Stomach smooth muscle (tissue), 2 donors: Measurements from ENCODE around the gene ZNRF1.

Experiments used
- H3K27ac ChIP-seq: one replicate; pipeline ENCODE4 v1.7.0; 2013; ENCODE audit warnings: mild to moderate bottlenecking, low read length, inconsistent platforms
- H3K27me3 ChIP-seq, 2 donors: one replicate each; pipeline ENCODE4 v1.7.0; 2013; ENCODE audit warnings: low read length in 2 of 2; ENCODE audit not compliant: insufficient read depth in 2 of 2, control insufficient read depth in 1 of 2
- H3K36me3 ChIP-seq, 2 donors: one replicate each; pipeline ENCODE4 v1.7.0; 2013; ENCODE audit warnings: low read length in 2 of 2; ENCODE audit not compliant: control insufficient read depth in 2 of 2, insufficient read depth in 2 of 2
- H3K4me1 ChIP-seq: one replicate; pipeline ENCODE4 v1.7.0; 2013; ENCODE audit warnings: low read length; ENCODE audit not compliant: control insufficient read depth, insufficient read depth
- H3K4me3 ChIP-seq, 2 donors: one replicate each; pipeline ENCODE4 v1.7.0; 2013; ENCODE audit warnings: low read length in 2 of 2
- H3K9ac ChIP-seq, 2 donors: one replicate each; pipeline ENCODE4 v1.7.0; 2013; ENCODE audit warnings: low read length in 2 of 2, mild to moderate bottlenecking in 1 of 2
- H3K9me3 ChIP-seq, 2 donors: one replicate each; pipeline ENCODE4 v1.7.0; 2013; ENCODE audit warnings: low read length in 2 of 2; ENCODE audit not compliant: control insufficient read depth in 2 of 2
- donor health status: healthy.
- donor health status: Pancreatic carcinoma.

ZNRF1 gene

DNA sequence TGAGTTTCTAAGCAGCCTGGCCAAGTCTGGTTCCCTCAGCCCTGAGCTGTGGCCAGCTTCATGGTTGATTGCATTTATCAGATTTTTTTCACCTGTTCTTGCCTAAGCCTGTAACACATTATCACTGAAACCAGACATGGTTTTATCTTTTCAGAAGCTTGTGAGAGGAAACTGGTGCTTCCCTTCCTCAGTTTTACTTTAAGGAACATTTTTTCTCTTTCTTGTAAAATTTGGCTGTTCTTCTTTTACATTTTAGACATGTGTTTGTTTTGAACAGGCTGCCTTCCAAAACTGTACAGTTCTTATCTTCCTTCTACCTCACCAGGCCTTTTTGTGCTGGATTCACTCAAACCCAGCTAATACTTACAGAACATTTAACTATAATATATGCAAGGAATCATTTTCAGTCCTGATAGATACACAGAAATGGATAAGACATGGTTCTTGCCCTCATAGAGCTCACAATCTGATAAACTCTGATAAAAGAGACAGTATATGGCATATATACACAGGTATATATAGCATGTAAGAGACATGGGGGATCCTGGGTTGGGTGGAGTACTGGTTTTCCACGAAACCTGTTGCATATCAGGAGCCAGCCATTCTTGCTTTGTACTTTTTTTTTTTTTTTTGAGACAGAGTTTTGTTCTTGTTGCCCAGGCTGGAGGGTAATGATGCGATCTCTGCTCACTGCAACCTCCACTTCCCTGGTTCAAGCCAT, 44.5 kb downstream of the ZNRF1 start:
- H3K4me3 ChIP-seq, result peak overlapping the region in 1 of 2 donors; percentile 16
- H3K4me1 ChIP-seq, result peaks cover 23% of the 10 kb centered on the region
- no peaks in the 10 kb centered on the region for H3K27me3 ChIP-seq
- H3K36me3 ChIP-seq, result no peaks in the 10 kb centered on the region
- H3K9me3 ChIP-seq, result peaks cover 0 to 3% of the 10 kb centered on the region in 2 donors
- H3K27ac ChIP-seq, result peak overlapping the region; percentile 63
- H3K9ac ChIP-seq, result no peak overlapping the region

DNA sequence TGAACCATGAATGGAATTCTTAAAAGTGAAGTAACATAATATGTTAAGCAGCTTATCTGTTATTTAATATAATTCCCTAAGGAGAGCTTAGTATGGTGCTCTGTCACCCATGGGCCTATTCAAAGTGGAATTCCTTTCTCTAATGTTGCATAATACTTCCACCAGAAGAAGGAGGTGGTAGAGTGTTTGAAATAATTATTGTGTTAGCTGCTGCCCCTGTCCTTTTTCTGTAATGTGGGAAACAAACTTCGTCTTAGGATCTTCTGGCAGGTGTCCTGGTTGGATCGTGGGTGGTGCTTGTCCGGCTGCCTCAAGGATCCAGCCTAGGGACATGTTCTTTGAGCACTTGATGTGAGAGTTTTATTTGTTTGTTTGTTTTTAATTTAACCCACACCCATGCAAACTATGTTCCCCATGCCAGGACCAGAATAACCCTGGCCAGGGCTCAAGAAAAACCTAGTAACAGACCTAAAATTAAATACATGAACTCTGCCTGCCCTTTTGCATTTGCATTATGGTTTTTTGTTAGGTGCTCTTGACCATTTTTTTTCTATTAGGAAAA, 46.1 kb downstream of the ZNRF1 start:
- Histone ChIP-seq H3K27me3 (no peaks in the 10 kb centered on the region), H3K4me1 (peaks cover 26% of the 10 kb centered on the region), H3K9ac (no peak overlapping the region), H3K27ac (peak overlapping the region; percentile 13), H3K36me3 (no peaks in the 10 kb centered on the region), H3K9me3 (no peaks in the 10 kb centered on the region), H3K4me3 (peak overlapping the region; percentile 4 to 15)

DNA sequence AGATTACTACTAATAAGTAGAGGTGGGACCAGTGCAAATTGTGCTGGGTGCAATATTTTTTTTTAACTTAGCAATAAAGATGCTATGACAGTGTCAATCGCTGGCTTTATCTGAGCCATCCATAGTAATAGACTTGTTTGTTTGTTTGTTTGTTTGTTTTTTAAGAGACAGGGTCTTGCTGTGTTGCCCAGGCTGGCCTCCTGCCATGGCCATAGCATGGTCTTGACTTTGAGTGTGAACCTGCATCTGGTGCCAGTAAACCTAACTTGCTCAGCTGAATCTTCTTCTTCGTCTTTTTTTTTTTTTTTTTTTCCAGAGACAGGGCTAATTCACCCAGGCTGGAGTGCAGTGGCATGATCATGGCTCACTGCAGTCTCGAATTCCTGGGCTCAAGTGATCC, 46.6 kb downstream of the ZNRF1 start:
- Histone ChIP-seq H3K27ac (peak overlapping the region; percentile 13), H3K9ac (no peak overlapping the region), H3K27me3 (no peaks in the 10 kb centered on the region), H3K4me1 (peaks cover 26% of the 10 kb centered on the region), H3K4me3 (peak overlapping the region; percentile 4 to 15), H3K9me3 (no peaks in the 10 kb centered on the region), H3K36me3 (no peaks in the 10 kb centered on the region)

DNA sequence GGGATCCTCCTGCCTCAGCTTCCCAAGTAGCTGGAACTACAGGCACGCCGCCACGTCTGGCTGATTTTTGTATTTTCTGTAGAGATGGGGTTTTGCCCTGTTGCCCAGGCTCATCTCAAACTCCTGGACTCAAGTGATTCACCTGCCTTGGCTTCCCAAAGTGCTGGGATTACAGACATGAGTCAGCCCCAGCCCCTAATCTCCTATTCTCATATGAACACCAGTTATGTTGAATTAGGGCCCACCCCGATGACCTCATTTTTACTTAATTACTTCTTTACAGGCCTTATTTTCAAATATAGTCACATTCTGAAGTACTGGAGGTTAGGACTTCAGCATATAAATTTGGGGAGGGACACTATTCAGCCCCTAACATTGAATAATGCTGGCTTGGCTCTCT, 49.2 kb downstream of the ZNRF1 start:
- no peak overlapping the region for H3K9ac ChIP-seq
- H3K36me3 ChIP-seq, result no peaks in the 10 kb centered on the region
- H3K27me3 ChIP-seq, result no peaks in the 10 kb centered on the region
- H3K4me1 ChIP-seq, result peaks cover 23% of the 10 kb centered on the region
- peak overlapping the region; percentile 46 for H3K27ac ChIP-seq
- H3K9me3 ChIP-seq, result no peaks in the 10 kb centered on the region
- no peak overlapping the region for H3K4me3 ChIP-seq

DNA sequence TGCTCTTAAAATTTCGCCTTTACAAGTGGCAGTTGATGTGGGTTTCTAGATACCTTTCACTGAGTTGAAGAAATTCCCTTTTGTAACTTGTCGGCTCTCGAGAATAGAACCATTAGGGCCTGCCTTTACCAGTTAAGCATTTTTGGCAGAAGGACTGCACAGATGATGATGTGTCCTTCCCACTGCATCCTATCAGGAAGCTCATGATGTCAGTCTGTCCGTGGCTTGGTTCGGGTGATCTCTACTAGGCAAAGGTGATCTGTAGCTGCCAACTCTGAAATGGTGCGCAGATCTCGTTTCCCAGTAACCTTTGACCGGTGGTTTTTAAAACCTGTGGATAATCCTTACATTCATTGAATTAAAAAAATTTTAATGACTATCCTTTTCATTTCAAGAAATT, 49.7 kb downstream of the ZNRF1 start:
- Histone ChIP-seq H3K4me3 (no peak overlapping the region), H3K27me3 (no peaks in the 10 kb centered on the region), H3K36me3 (no peaks in the 10 kb centered on the region), H3K9ac (no peak overlapping the region), H3K4me1 (peaks cover 23% of the 10 kb centered on the region), H3K27ac (peak overlapping the region; percentile 46), H3K9me3 (no peaks in the 10 kb centered on the region)

DNA sequence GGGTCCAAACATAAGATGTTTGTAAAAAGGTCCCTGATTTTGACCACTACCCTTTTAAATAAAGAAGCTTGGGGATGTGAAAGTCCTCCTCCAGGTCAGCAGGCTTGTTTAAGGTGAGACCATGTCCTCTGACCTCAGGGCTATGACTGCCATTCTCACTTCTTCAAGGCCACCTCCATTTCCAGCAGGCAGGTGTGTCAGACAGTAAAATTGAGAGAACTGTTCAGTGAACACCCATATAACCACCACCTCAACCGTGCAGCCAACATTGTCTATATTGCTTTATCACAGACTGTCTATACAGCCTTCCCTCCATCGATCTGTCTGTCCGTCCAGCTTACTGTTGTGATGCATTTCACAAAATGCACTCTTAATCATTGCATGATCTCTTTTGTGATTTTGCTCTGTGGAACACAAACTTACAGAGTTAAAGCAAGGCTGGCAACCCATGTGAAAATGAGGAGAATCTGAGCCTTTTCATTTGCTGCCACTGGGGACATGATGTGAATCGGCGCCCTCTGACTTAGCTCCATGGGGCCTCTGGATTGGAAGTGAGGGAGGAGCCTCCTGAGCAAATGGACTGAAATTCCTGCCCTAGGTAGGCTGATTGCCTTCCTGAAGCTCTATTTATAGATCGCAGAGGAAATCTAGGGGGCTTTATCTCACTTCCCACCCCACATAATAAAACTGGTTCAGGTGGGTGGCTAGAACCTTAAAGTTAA, 53.8 kb downstream of the ZNRF1 start:
- no peaks in the 10 kb centered on the region for H3K9me3 ChIP-seq
- H3K27ac ChIP-seq, result no peak overlapping the region
- H3K4me3 ChIP-seq, result no peak overlapping the region
- H3K27me3 ChIP-seq, result no peaks in the 10 kb centered on the region
- no peak overlapping the region for H3K9ac ChIP-seq
- no peaks in the 10 kb centered on the region for H3K36me3 ChIP-seq
- peaks cover 19% of the 10 kb centered on the region for H3K4me1 ChIP-seq

DNA sequence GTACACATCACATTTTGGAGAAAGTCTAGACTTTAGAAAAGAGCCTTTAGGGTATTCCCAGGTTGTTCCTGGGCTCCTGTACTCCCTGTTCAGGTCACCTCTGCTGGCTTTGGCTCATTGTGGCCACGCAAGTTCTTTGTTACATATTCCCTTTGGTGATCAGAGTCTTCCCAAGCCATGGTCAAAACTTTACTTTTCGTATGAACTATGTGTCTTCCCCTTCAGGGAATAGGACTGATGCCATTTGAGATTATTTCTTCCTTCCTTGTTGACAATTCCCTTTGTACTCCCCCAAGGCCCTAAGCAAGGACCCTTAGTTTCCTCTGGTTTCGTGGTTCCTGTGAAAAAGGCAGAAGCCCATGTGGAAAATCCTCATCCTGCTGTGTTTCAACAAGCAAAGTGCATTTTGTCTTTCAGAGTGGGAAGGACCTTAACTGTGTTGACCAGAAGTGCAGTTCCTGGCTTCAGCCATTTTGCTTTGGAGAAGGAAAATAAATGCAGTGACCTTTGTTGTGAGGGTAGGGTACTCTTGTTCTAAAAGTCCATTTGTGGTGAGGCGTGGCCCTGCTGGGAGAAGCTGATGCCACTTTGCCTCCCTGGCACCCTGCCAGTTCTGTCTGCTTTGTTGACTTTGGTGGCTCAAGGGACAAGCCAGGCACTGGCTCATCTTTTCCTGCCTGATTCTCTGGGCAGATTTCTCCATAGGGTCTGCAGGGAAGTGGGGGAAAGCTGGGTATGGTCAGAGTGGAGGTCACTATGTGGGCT, 55.1 kb downstream of the ZNRF1 start:
- no peaks in the 10 kb centered on the region for H3K27me3 ChIP-seq
- no peaks in the 10 kb centered on the region for H3K36me3 ChIP-seq
- H3K9me3 ChIP-seq, result no peaks in the 10 kb centered on the region
- peaks cover 24% of the 10 kb centered on the region for H3K4me1 ChIP-seq
- H3K9ac ChIP-seq, result no peak overlapping the region
- peak overlapping the region; percentile 18 for H3K27ac ChIP-seq
- H3K4me3 ChIP-seq, result no peak overlapping the region

DNA sequence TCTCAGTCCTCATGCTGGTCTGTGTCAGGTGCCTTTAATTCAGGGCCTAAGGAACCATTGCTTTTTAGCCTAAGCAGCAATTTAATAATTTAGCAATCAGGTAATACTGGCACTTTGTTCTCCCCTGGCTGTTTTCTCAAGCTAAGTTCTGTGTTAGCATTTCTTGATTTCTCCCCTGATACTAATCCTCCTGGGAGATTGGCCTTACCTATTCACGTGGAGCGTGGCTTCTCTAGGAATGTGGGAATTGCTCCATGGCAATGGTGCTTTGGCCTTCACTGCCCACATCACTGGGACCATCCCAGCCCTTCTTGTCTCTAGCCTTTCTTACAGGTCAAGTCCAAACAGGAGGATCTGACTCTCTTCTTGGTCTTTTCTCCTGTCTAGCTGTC, 55.7 kb downstream of the ZNRF1 start:
- Histone ChIP-seq H3K36me3 (no peaks in the 10 kb centered on the region), H3K27ac (no peak overlapping the region), H3K27me3 (no peaks in the 10 kb centered on the region), H3K9me3 (no peaks in the 10 kb centered on the region), H3K4me1 (peaks cover 21% of the 10 kb centered on the region), H3K4me3 (no peak overlapping the region), H3K9ac (no peak overlapping the region)

DNA sequence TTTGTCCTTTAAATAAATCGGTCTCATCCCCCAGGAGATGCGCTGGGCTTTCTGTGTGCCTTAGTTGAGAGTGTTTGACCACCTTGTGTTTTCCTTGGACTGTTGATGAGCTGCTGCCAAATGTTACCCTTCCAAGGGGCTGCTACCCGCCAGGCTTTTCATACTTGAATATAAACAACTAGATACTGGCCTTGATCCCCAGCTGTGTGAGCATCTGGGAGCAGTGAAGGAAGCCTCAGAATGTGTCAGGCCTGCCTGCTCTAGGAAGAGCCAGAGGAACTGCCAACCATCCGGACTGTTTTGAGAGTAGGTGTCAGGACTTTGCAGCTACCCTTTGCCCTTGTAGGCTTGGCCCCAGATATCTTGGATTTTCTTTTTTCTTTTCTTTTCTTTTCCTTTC, 60.0 kb downstream of the ZNRF1 start:
- Histone ChIP-seq H3K36me3 (no peaks in the 10 kb centered on the region), H3K4me3 (peak overlapping the region in 1 of 2 donors; percentile 3), H3K4me1 (peaks cover 35% of the 10 kb centered on the region), H3K27ac (peak overlapping the region; percentile 11), H3K9me3 (no peaks in the 10 kb centered on the region), H3K27me3 (no peaks in the 10 kb centered on the region), H3K9ac (no peak overlapping the region)

DNA sequence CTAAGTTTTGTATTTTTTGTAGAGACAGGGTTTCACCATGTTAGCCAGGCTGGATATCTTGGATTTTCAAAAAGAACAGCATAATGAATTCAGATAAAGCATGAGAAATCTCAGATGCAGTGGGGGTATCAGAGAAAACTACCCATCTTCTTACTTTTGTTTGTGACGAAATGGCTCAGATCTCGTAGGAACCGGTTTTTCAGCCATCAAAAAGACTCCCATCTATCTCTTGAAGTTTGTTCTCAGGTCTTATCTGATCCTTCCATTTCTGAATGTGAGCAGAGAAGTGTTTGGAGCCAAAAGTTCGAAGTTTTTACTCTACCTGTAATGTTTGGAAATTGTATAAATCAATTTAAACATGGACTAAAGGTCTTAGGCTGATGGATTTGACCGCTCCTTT, 60.6 kb downstream of the ZNRF1 start:
- no peak overlapping the region for H3K4me3 ChIP-seq
- H3K4me1 ChIP-seq, result peaks cover 29% of the 10 kb centered on the region
- H3K27ac ChIP-seq, result no peak overlapping the region
- no peaks in the 10 kb centered on the region for H3K36me3 ChIP-seq
- no peaks in the 10 kb centered on the region for H3K27me3 ChIP-seq
- no peak overlapping the region for H3K9ac ChIP-seq
- no peaks in the 10 kb centered on the region for H3K9me3 ChIP-seq
